ENCODE measurements around the gene MAEA.

MAEA gene

GRCh38 chr4:1307951-1308735 lies 18.5 kb downstream of the MAEA start:
- no peaks in the 10 kb centered on the region for H3K9me3 ChIP-seq (ENCODE audit: insufficient read depth, low read depth, low read length)
- H3K27me3 ChIP-seq (ENCODE audit: insufficient read depth, low read length, poor library complexity, severe bottlenecking): no peaks in the 10 kb centered on the region
- H3F3A ChIP-seq (ENCODE audit: low read depth): no peaks in the 10 kb centered on the region
- no peak overlapping the region for H3K9ac ChIP-seq (ENCODE audit: low read depth, low read length, poor library complexity, severe bottlenecking)
- H3K36me3 ChIP-seq (ENCODE audit: insufficient read depth, low read length): peaks cover 11% of the 10 kb centered on the region; the same call in 1 of the 2 replicates
- no peaks in the 10 kb centered on the region for H3K9me2 ChIP-seq (replicated peaks; ENCODE audit: low read depth, low read length)
- H3K4me3 ChIP-seq (ENCODE audit: low read length, poor library complexity, severe bottlenecking): no peak overlapping the region
- no peak overlapping the region for H2AFZ ChIP-seq (ENCODE audit: low read length)
- H4K20me1 ChIP-seq (ENCODE audit: insufficient read depth, low read length, poor library complexity, severe bottlenecking): peaks cover 21% of the 10 kb centered on the region
- no peak overlapping the region for H3K4me2 ChIP-seq (ENCODE audit: low read depth, low read length, poor library complexity, severe bottlenecking)
- H3K79me2 ChIP-seq (ENCODE audit: insufficient read depth, low read length): peaks cover 78% of the 10 kb centered on the region
- peaks cover 6% of the 10 kb centered on the region for H3K4me1 ChIP-seq (ENCODE audit: insufficient read depth, low read length, poor library complexity, severe bottlenecking)
- TF ChIP-seq, protein P1, sequence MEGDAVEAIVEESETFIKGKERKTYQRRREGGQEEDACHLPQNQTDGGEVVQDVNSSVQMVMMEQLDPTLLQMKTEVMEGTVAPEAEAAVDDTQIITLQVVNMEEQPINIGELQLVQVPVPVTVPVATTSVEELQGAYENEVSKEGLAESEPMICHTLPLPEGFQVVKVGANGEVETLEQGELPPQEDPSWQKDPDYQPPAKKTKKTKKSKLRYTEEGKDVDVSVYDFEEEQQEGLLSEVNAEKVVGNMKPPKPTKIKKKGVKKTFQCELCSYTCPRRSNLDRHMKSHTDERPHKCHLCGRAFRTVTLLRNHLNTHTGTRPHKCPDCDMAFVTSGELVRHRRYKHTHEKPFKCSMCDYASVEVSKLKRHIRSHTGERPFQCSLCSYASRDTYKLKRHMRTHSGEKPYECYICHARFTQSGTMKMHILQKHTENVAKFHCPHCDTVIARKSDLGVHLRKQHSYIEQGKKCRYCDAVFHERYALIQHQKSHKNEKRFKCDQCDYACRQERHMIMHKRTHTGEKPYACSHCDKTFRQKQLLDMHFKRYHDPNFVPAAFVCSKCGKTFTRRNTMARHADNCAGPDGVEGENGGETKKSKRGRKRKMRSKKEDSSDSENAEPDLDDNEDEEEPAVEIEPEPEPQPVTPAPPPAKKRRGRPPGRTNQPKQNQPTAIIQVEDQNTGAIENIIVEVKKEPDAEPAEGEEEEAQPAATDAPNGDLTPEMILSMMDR (conservative IDR thresholded peaks at IDR 0.05; ENCODE audit: low read length): no peak
- TF ChIP-seq EZH2phosphoT487 (IDR thresholded peaks at IDR 0.05; ENCODE audit: borderline replicate concordance): no peak

- Histone ChIP-seq H3K27me3 (ENCODE audit: insufficient read depth, low read length, poor library complexity, severe bottlenecking) (no peaks in the 10 kb centered on the region), H3K4me1 (ENCODE audit: insufficient read depth, low read length, poor library complexity, severe bottlenecking) (peaks cover 6% of the 10 kb centered on the region), H3K79me2 (ENCODE audit: insufficient read depth, low read length) (peaks cover 69% of the 10 kb centered on the region), H3K9ac (ENCODE audit: low read depth, low read length, poor library complexity, severe bottlenecking) (no peak overlapping the region), H3K36me3 (ENCODE audit: insufficient read depth, low read length) (peaks cover 24% of the 10 kb centered on the region; the same call in 1 of the 2 replicates), H3F3A (ENCODE audit: low read depth) (no peaks in the 10 kb centered on the region), H3K9me2 (replicated peaks; ENCODE audit: low read depth, low read length) (no peaks in the 10 kb centered on the region), H3K4me3 (ENCODE audit: low read length, poor library complexity, severe bottlenecking) (no peak overlapping the region), H3K9me3 (ENCODE audit: insufficient read depth, low read depth, low read length) (no peaks in the 10 kb centered on the region; the same call in 1 of the 2 replicates), H3K4me2 (ENCODE audit: low read depth, low read length, poor library complexity, severe bottlenecking) (no peak overlapping the region), H2AFZ (ENCODE audit: low read length) (no peak overlapping the region), H4K20me1 (ENCODE audit: insufficient read depth, low read length, poor library complexity, severe bottlenecking) (peaks cover 21% of the 10 kb centered on the region)
- TF ChIP-seq, protein P1 (conservative IDR thresholded peaks at IDR 0.05; ENCODE audit: low read length): no peak
- no peak for TF ChIP-seq EZH2phosphoT487 (IDR thresholded peaks at IDR 0.05; ENCODE audit: borderline replicate concordance)
These were observed 19.7 kb downstream of the MAEA start for GRCh38 chr4:1309261-1310010.

DNA sequence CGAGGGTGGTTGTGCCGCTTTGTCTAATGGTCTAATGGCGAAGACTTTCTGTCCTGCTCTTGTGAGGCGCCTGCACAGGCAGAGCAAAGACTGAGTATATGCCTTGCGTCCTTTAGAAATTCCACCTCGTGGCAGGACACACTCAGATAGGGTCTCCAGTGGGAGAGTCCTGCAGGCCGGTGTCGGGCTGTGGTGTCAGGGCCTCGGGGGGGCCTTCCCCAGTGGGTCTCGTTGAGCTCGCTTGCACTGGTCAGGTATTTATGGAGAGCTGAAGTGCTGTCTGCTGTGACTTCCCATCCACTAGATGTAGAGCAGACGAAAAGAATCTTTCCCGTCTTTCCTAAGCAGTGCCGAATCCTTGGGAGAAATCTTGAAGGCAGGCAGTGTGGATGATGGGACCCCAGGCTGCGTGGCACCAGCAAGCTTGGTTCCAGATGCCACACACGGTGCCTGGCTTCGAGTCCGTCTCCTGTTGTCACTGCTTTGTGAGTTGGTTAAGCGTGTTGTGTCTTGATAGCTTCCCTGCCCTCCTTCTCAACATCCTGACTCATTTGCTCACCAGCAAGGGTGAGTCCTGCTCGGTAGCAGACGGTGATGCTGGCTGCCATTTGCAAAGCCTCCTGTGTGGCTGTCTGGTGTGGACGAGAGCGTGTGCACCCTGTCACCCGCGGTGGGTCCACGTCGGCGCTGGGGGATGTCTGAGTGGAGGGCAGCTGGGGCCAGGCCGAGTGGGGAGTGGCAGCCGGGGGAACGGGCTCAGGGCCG lies 20.5 kb downstream of the MAEA start:
- Histone ChIP-seq H3K4me2 (ENCODE audit: low read depth, low read length, poor library complexity, severe bottlenecking) (no peak overlapping the region), H3K79me2 (ENCODE audit: insufficient read depth, low read length) (peaks cover 63% of the 10 kb centered on the region), H3K4me3 (ENCODE audit: low read length, poor library complexity, severe bottlenecking) (no peak overlapping the region), H3K9me3 (ENCODE audit: insufficient read depth, low read depth, low read length) (no peaks in the 10 kb centered on the region; the same call in 1 of the 2 replicates), H3K27me3 (ENCODE audit: insufficient read depth, low read length, poor library complexity, severe bottlenecking) (no peaks in the 10 kb centered on the region), H3K4me1 (ENCODE audit: insufficient read depth, low read length, poor library complexity, severe bottlenecking) (peaks cover 3% of the 10 kb centered on the region), H3K9me2 (replicated peaks; ENCODE audit: low read depth, low read length) (no peaks in the 10 kb centered on the region), H3K36me3 (ENCODE audit: insufficient read depth, low read length) (peaks cover 31% of the 10 kb centered on the region; the same call in 1 of the 2 replicates), H4K20me1 (ENCODE audit: insufficient read depth, low read length, poor library complexity, severe bottlenecking) (peaks cover 21% of the 10 kb centered on the region), H2AFZ (ENCODE audit: low read length) (no peak overlapping the region), H3F3A (ENCODE audit: low read depth) (no peaks in the 10 kb centered on the region), H3K9ac (ENCODE audit: low read depth, low read length, poor library complexity, severe bottlenecking) (no peak overlapping the region)
- TF ChIP-seq EZH2phosphoT487 (IDR thresholded peaks at IDR 0.05; ENCODE audit: borderline replicate concordance): no peak
- TF ChIP-seq, protein P1 (conservative IDR thresholded peaks at IDR 0.05; ENCODE audit: low read length): no peak

Measured in Loucy (cell line).